LNCAP (cell line): ENCODE data around the gene PRRX2.

Source experiments
- TF ChIP-seq, protein P1 (sequence below): fragments of 450-650 bp; IDR thresholded peaks from 2 replicates; pipeline ENCODE4 v1.5.1; 2017; ENCODE audit warnings: mild to moderate bottlenecking

The PRRX2 gene

GRCh38 chr9:129653823-129654553, 11.5 kb upstream of the PRRX2 start:
- TF ChIP-seq, protein P1, sequence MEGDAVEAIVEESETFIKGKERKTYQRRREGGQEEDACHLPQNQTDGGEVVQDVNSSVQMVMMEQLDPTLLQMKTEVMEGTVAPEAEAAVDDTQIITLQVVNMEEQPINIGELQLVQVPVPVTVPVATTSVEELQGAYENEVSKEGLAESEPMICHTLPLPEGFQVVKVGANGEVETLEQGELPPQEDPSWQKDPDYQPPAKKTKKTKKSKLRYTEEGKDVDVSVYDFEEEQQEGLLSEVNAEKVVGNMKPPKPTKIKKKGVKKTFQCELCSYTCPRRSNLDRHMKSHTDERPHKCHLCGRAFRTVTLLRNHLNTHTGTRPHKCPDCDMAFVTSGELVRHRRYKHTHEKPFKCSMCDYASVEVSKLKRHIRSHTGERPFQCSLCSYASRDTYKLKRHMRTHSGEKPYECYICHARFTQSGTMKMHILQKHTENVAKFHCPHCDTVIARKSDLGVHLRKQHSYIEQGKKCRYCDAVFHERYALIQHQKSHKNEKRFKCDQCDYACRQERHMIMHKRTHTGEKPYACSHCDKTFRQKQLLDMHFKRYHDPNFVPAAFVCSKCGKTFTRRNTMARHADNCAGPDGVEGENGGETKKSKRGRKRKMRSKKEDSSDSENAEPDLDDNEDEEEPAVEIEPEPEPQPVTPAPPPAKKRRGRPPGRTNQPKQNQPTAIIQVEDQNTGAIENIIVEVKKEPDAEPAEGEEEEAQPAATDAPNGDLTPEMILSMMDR, result no peak

DNA sequence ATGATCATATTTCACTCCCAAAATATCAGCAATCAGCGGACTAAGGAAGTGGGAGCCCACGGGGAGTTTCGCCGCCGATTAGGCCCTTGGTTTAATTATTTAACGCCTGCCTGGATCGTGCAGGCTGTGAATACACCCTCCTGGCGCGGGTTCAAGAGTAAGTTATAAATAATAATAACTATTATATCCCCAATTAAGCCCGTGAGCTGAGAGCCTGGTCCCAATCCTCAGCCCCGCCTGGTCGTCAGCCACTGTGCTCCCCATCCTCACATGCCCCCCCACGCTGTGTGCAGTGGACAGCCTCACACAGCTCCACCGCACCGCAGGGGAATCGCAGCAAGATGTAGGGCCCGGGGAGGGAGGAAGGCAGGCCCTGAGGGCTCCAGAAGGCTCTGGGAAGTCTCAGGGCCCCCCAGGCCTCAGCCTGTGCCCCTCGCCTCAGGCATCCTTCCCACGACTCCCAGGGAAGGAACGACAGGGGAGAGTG, 10.8 kb upstream of the PRRX2 start:
- TF ChIP-seq, protein P1, result no peak

DNA sequence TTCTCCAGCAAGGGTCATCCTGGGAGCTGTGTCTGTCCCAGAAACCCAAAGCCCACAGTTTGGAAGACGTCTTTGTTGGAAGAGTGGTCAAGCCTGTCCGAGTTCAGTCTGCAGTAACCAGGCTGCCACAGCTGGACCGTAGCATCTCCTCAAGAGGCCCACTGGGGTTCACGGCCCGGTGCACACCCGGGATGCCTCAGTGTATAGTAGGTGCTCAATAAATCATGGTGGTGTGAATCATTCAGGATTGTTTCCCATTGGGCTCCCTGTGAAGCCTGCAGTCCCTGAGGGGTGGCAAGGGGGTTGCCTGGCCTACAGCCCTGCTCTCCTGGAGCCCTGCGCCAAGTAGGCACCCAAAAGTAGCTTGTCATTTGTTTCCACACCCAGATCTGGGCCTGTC, 10.3 kb upstream of the PRRX2 start:
- TF ChIP-seq, protein P1, result no peak

- TF ChIP-seq, protein P1, result no peak
Observed at GRCh38 chr9:129655696-129656095, 9.8 kb upstream of the PRRX2 start.

DNA sequence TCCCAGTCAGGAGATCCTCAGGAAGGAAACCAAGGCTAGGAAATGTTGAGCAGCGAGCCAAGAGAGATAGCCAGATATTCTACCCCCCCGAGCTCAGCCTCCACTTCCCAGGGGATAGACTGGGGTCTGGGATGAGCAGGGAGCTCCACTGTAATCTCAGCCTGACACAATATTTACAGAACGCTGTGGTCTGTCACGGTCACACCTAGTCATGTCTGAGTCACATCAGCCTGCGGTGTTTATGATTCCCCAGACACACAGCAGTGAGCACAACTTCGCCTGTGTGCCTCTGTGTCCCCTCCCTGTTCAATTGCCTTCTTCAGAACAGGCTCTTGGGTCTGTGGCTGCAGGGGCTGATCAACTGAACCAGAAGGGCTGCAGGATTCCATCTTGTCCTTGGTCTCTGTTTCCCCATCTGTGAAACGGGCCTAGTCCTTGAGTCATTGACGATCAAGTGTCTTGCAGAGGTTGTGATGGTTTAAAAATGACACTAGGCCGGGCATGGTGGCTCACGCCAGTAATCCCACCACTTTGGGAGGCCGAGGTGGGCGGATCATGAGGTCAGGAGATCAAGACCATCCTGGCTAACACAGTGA, 8.6 kb upstream of the PRRX2 start:
- TF ChIP-seq, protein P1, result no peak

DNA sequence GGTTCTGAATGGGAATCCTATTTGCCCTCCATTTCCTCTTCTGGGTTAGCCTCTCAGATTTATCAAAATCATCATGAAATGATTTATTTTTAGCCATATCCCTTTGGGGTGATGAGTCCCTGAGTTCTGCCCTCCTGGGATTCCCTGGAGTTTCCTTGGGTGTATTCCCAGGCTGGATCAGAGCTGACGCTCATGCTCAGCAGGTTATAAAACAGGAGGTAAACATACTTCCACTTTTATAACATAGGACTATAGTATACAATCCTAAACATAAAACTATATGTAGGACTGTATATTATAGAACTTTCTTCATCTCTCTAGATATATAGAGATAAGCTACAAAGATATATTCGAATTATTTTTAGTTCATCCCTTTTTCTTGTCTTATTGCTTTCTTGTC, 4.4 kb upstream of the PRRX2 start:
- TF ChIP-seq, protein P1, result no peak

GRCh38 chr9:129664746-129665388, 580 bp upstream of the PRRX2 start:
- TF ChIP-seq, protein P1, result no peak
